ENCODE measurements around the gene UXS1.

DNA sequence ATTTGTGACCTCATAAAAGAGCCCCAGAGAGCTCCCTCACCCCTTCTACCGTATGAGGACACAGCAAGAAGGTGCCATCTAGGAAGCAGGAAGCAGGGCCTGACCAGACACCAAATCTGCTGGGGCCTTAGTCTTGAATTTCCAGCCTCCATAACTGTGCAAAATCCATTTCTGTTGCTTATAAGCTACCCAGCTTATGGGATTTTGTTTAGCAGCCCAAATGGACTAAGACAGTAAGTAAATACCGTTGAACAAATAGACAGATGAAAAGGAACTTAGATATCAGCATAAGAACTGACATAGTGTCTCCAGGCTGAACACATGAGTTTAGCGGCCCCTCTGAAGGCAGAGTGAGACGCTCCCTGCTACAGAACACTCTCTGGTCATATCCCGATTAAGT lies 130.9 kb downstream of the UXS1 start:
- TF ChIP-seq, protein P1, sequence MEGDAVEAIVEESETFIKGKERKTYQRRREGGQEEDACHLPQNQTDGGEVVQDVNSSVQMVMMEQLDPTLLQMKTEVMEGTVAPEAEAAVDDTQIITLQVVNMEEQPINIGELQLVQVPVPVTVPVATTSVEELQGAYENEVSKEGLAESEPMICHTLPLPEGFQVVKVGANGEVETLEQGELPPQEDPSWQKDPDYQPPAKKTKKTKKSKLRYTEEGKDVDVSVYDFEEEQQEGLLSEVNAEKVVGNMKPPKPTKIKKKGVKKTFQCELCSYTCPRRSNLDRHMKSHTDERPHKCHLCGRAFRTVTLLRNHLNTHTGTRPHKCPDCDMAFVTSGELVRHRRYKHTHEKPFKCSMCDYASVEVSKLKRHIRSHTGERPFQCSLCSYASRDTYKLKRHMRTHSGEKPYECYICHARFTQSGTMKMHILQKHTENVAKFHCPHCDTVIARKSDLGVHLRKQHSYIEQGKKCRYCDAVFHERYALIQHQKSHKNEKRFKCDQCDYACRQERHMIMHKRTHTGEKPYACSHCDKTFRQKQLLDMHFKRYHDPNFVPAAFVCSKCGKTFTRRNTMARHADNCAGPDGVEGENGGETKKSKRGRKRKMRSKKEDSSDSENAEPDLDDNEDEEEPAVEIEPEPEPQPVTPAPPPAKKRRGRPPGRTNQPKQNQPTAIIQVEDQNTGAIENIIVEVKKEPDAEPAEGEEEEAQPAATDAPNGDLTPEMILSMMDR (IDR thresholded peaks at IDR 0.05; ENCODE audit: low read length), result no peak
- TF ChIP-seq EZH2 (IDR thresholded peaks at IDR 0.05; ENCODE audit: borderline replicate concordance, low read length), result no peak

All from OCI-LY1 (cell line).